K562 (cell line): Measurements from ENCODE around the gene NRM. TPM values are rescaled to one million over a fixed set of nuclear protein-coding genes. Genes with fewer than 3 reads are reported as not detected.
A peak's percentile ranks its signal among the peaks of the same experiment; 100 is the strongest.

Experiments
- ARID1B ChIP-seq: fragments of 450-650 bp; IDR thresholded peaks from 2 replicates; pipeline ENCODE4 v1.6.1; 2016; ENCODE audit warnings: antibody characterized with exemption, mild to moderate bottlenecking, inconsistent platforms
- BHLHE40 ChIP-seq: IDR thresholded peaks from 2 replicates; pipeline ENCODE4 v1.6.1; 2011; ENCODE audit warnings: low read length, improper control_type of control experiment
- DDX20 ChIP-seq: fragments of 450-650 bp; IDR thresholded peaks from 2 replicates; pipeline ENCODE4 v1.6.1; 2016; ENCODE audit warnings: missing genetic modification characterization, low read depth, mild to moderate bottlenecking, missing compliant biosample characterization, moderate library complexity
- HSF4 ChIP-seq: fragments of 250-450 bp; sonication (Bioruptor Pico); IDR thresholded peaks from 2 replicates; pipeline ENCODE4 v2.1.2; 2022; ENCODE audit warnings: mild to moderate bottlenecking, moderate library complexity, borderline replicate concordance
- KLF13 ChIP-seq: fragments of 450-650 bp; IDR thresholded peaks from 2 replicates; pipeline ENCODE4 v1.6.1; 2016; ENCODE audit warnings: missing genetic modification characterization, low read depth, mild to moderate bottlenecking, missing compliant biosample characterization, moderate library complexity, borderline replicate concordance
- L3MBTL2 ChIP-seq: fragments of 450-650 bp; IDR thresholded peaks from 2 replicates; pipeline ENCODE4 v1.6.1; 2016; ENCODE audit warnings: mild to moderate bottlenecking, moderate library complexity
- MXI1 ChIP-seq: IDR thresholded peaks from 2 replicates; pipeline ENCODE4 v1.6.1; 2011; ENCODE audit warnings: low read depth, mild to moderate bottlenecking, improper control_type of control experiment, low read length
- POLR2G ChIP-seq: fragments of 200-400 bp; formaldehyde crosslinking; IDR thresholded peaks from 2 replicates; pipeline ENCODE4 v1.6.1; 2017; ENCODE audit warnings: low read depth, mild to moderate bottlenecking, antibody characterized with exemption, low read length, moderate library complexity
- TCF7 ChIP-seq: sonication (generic); IDR thresholded peaks from 2 replicates; pipeline ENCODE4 v1.6.1; 2016; ENCODE audit warnings: antibody characterized with exemption, borderline replicate concordance
- TOE1 ChIP-seq, 2 experiments: fragments of 450-650 bp in 1 of 2; sonication (generic) in 1 of 2; formaldehyde crosslinking in 1 of 2; IDR thresholded peaks; 2 replicates each; pipeline versions ENCODE4 v1.7.1 to v1.8.0; 2016 to 2022; ENCODE audit warnings: borderline replicate concordance in 2 of 2, mild to moderate bottlenecking in 2 of 2, antibody characterized with exemption in 1 of 2, inconsistent platforms in 1 of 2, low read depth in 1 of 2, missing genetic modification reagents in 1 of 2, moderate library complexity in 1 of 2
- TRIM24 ChIP-seq, 2 experiments: fragments of 450-650 bp; IDR thresholded peaks; 2 replicates each; pipeline ENCODE4 v1.6.1; 2016
- polyA plus RNA-seq, 8 experiments: library from polyadenylated mRNA; depleted of rRNA in 4 of 8; stranded (reverse) in 5 of 8; unstranded in 3 of 8; fragments of >200 nt; fragmentation: Nextera tagmentation in 2 of 8; fragmentation: Illumina TruSeq in 1 of 8; extraction: Ambion mirVana in 2 of 8; extraction: Trizol in 1 of 8; gene quantifications; 2 replicates each; pipeline versions ENCODE4 v1.2.1 to v1.2.3, GENCODE V29; 2011 to 2014; ENCODE audit warnings: inconsistent platforms in 1 of 8, missing spikeins in 1 of 8
- total RNA-seq, 7 experiments: library from RNA; depleted of rRNA in 6 of 7; stranded (reverse); fragments of >200 nt in 6 of 7; fragmentation: Illumina TruSeq in 2 of 7; extraction: Trizol in 2 of 7; gene quantifications; 2 replicates each; pipeline versions ENCODE4 v1.2.1 to v1.2.3, GENCODE V29; 2011 to 2021; ENCODE audit warnings: low replicate concordance in 1 of 7
- TF ChIP-seq, protein P1 (sequence below): fragments of 450-650 bp; IDR thresholded peaks from 2 replicates; pipeline ENCODE4 v1.6.1; 2017; ENCODE audit warnings: antibody characterized with exemption, mild to moderate bottlenecking
- TF ChIP-seq, protein P2 (sequence below), 2 experiments: fragments of 450-650 bp in 1 of 2; sonication (generic) in 1 of 2; formaldehyde crosslinking in 1 of 2; IDR thresholded peaks; 2 replicates each; pipeline versions ENCODE4 v1.7.1 to v1.9.0; 2016 to 2022; ENCODE audit warnings: inconsistent platforms in 1 of 2, mild to moderate bottlenecking in 1 of 2, missing genetic modification reagents in 1 of 2

NRM gene
- total and polyA plus RNA-seq, 9 of the 15 experiments (the other 6 are each of a cell fraction or from before 2014, with no cell fraction given), result 9.7 to 58.2 (median 18.1) TPM

DNA sequence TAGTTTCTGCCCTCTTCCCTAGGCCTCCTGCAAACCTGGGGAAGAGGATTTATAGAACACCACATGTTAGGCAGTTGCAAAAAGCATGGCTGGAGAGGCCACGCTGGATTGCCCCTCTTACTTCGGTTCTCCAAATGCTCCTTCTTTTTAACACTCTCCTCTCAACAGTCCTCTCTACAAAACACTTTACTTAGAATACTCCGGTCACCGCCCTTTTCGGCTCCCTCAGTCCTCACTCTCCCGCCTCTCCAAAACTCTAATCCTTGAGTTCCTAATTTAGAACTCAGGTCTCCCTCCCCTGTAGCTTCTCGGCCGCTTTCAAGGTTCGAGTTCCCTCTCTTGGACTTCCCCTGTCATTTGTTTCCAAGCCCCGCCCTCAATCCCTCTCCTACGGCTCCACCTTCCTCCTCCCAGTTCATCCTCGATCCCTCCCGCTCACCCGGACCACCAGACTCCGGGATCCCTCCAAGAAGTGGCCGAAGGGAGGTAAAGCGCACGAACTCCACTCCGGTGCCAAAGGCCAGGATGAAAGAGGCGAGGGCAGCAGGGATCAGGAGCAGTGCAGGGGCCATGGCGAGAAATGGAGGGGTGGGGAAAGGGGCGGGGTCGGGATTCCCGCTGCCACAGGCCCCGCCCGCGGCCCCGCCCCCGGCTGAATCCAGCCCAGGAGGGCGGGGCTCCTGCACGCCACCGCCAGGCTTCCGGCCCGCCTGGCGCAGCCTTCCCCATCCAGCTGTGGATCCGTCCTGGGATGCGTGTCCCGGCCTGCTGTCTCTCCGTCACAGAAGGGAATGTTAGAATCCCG lies at the start of gene NRM (continued):
- TF ChIP-seq DDX20 (no peak), MXI1 (no peak), TCF7 (peak; percentile 39; the same call in 1 of the 2 replicates), HSF4 (CRISPR knock-in tag) (no peak), TOE1 (IDR thresholded peaks at IDR 0.05; ENCODE audit: borderline replicate concordance) (peak; percentile 64; the same call in 1 of the 2 replicates), TOE1 (CRISPR knock-in tag; IDR thresholded peaks at IDR 0.05; ENCODE audit: borderline replicate concordance, low read depth) (no peak), TRIM24 (IDR thresholded peaks at IDR 0.05) (no peak), BHLHE40 (peak; percentile 82), KLF13 (tag) (peak; percentile 67; the same call in 1 of the 2 replicates), ARID1B (peak; percentile 32; the same call in 1 of the 2 replicates), L3MBTL2 (peak; percentile 54), POLR2G (peak; percentile 80)
- TF ChIP-seq, protein P1, sequence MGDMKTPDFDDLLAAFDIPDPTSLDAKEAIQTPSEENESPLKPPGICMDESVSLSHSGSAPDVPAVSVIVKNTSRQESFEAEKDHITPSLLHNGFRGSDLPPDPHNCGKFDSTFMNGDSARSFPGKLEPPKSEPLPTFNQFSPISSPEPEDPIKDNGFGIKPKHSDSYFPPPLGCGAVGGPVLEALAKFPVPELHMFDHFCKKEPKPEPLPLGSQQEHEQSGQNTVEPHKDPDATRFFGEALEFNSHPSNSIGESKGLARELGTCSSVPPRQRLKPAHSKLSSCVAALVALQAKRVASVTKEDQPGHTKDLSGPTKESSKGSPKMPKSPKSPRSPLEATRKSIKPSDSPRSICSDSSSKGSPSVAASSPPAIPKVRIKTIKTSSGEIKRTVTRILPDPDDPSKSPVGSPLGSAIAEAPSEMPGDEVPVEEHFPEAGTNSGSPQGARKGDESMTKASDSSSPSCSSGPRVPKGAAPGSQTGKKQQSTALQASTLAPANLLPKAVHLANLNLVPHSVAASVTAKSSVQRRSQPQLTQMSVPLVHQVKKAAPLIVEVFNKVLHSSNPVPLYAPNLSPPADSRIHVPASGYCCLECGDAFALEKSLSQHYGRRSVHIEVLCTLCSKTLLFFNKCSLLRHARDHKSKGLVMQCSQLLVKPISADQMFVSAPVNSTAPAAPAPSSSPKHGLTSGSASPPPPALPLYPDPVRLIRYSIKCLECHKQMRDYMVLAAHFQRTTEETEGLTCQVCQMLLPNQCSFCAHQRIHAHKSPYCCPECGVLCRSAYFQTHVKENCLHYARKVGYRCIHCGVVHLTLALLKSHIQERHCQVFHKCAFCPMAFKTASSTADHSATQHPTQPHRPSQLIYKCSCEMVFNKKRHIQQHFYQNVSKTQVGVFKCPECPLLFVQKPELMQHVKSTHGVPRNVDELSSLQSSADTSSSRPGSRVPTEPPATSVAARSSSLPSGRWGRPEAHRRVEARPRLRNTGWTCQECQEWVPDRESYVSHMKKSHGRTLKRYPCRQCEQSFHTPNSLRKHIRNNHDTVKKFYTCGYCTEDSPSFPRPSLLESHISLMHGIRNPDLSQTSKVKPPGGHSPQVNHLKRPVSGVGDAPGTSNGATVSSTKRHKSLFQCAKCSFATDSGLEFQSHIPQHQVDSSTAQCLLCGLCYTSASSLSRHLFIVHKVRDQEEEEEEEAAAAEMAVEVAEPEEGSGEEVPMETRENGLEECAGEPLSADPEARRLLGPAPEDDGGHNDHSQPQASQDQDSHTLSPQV, result no peak
- TF ChIP-seq, protein P2, sequence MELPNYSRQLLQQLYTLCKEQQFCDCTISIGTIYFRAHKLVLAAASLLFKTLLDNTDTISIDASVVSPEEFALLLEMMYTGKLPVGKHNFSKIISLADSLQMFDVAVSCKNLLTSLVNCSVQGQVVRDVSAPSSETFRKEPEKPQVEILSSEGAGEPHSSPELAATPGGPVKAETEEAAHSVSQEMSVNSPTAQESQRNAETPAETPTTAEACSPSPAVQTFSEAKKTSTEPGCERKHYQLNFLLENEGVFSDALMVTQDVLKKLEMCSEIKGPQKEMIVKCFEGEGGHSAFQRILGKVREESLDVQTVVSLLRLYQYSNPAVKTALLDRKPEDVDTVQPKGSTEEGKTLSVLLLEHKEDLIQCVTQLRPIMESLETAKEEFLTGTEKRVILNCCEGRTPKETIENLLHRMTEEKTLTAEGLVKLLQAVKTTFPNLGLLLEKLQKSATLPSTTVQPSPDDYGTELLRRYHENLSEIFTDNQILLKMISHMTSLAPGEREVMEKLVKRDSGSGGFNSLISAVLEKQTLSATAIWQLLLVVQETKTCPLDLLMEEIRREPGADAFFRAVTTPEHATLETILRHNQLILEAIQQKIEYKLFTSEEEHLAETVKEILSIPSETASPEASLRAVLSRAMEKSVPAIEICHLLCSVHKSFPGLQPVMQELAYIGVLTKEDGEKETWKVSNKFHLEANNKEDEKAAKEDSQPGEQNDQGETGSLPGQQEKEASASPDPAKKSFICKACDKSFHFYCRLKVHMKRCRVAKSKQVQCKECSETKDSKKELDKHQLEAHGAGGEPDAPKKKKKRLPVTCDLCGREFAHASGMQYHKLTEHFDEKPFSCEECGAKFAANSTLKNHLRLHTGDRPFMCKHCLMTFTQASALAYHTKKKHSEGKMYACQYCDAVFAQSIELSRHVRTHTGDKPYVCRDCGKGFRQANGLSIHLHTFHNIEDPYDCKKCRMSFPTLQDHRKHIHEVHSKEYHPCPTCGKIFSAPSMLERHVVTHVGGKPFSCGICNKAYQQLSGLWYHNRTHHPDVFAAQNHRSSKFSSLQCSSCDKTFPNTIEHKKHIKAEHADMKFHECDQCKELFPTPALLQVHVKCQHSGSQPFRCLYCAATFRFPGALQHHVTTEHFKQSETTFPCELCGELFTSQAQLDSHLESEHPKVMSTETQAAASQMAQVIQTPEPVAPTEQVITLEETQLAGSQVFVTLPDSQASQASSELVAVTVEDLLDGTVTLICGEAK (IDR thresholded peaks at IDR 0.05), result peak; percentile 76
- TF ChIP-seq, protein P2 (CRISPR knock-in tag; IDR thresholded peaks at IDR 0.05), result no peak
